Epithelial cell of proximal tubule (primary cell): ENCODE data around the gene MRPS18B. TPM values are rescaled to one million over a fixed set of nuclear protein-coding genes. Genes with fewer than 3 reads are reported as not detected.
A peak's percentile ranks its signal among the peaks of the same experiment; 100 is the strongest.

Source experiments
- DNase-seq: peaks from one replicate; pipeline ENCODE4 v3.0.0-alpha.2; 2011; ENCODE audit warnings: low read depth
- H3K4me3 ChIP-seq: 2 replicates; pipeline ENCODE4 v1.5.1; 2011; ENCODE audit warnings: low read depth, mild to moderate bottlenecking, low read length
- total RNA-seq: library from RNA; depleted of rRNA; stranded (reverse); fragments of >200 nt; gene quantifications from 2 replicates; pipeline ENCODE4 v1.2.3, GENCODE V29; 2015
- TF ChIP-seq, protein P1 (sequence below): conservative IDR thresholded peaks from 2 replicates; pipeline ENCODE4 v1.5.1; 2012; ENCODE audit warnings: low read depth, mild to moderate bottlenecking, low read length

MRPS18B gene
- total RNA-seq, 1 donor from 2014 or later: 65.8 TPM

DNA sequence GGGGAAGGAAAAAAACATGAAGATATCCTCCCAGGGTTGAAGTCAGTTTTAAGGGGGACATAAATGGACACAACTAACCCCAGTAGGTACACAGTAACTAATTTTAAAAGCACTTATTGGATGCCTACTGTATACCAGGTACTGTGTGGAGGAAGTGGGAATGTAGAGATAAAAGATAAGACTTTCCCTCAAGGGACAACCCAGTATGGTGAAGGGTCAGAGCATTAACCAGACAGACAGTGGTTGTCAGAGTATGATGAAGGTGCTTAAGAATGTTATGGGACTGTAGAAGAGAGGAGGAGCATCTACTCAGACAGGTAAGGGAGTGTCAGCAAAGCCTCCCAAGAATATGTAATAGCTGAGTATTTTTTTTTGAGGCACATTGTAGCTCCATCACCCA, 45.5 kb upstream of the MRPS18B start:
- peak overlapping the region; percentile 81 for H3K4me3 ChIP-seq
- DNase-seq: no peak
- TF ChIP-seq, protein P1, sequence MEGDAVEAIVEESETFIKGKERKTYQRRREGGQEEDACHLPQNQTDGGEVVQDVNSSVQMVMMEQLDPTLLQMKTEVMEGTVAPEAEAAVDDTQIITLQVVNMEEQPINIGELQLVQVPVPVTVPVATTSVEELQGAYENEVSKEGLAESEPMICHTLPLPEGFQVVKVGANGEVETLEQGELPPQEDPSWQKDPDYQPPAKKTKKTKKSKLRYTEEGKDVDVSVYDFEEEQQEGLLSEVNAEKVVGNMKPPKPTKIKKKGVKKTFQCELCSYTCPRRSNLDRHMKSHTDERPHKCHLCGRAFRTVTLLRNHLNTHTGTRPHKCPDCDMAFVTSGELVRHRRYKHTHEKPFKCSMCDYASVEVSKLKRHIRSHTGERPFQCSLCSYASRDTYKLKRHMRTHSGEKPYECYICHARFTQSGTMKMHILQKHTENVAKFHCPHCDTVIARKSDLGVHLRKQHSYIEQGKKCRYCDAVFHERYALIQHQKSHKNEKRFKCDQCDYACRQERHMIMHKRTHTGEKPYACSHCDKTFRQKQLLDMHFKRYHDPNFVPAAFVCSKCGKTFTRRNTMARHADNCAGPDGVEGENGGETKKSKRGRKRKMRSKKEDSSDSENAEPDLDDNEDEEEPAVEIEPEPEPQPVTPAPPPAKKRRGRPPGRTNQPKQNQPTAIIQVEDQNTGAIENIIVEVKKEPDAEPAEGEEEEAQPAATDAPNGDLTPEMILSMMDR: no peak

DNA sequence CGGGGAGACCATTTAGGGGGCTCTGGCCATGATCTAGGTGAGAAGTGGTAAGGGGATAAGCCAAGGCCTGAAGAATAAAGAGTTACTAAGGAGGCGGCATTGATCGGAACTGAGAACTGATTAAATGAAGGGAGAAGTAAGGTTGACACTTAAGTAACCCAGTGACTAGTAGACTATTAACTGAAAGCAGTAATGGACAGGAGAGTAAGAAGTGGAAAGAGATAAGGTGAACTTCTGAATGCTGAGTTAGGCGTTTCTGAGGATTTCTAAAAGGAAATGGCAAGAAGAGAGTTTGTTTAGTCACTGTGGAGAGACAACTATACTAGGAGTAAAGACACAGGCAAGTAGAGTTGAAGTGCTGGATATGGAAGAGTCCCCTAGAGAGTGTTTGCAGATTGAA, 44.5 kb upstream of the MRPS18B start:
- TF ChIP-seq, protein P1: no peak
- DNase-seq: no peak
- no peak overlapping the region for H3K4me3 ChIP-seq

DNA sequence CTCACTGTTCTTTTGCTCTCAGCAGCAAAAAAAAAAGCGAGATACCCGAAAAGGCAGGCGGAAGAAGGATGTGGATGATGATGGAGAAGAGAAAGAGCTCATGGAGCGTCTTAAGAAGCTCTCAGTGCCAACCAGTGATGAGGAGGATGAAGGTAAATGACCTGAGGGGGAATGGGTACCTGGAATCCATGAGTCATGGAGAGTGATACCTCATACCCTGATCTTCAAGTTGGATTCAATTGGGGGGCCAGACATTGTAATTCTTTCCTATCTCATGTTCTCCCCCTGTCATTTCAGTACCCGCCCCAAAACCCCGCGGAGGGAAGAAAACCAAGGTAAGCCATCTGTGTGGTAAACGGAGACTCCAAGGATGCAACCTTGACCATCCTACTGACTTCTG, 39.6 kb upstream of the MRPS18B start:
- DNase-seq: no peak
- no peak overlapping the region for H3K4me3 ChIP-seq
- TF ChIP-seq, protein P1: no peak

DNA sequence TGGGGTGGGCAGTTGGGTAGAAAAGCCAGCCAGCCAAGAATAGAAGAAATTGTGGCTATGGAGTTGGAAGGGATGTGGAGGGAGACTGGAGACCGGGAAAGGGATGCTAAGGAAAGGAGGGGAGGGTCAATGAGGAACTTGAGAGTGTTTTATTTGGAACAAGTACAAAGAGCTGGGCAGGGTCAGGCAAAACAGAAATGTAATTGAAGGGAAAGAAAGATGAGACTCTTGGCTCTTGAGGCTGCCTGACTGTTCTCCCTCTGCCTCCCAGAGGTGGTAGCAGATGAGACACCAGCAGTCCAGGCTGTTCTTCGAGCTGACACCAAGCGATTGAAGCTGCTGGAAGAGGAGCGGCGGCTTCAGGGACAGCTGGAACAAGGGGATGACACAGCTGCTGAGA, 33.7 kb upstream of the MRPS18B start:
- no peak for DNase-seq
- no peak overlapping the region for H3K4me3 ChIP-seq
- TF ChIP-seq, protein P1: no peak

DNA sequence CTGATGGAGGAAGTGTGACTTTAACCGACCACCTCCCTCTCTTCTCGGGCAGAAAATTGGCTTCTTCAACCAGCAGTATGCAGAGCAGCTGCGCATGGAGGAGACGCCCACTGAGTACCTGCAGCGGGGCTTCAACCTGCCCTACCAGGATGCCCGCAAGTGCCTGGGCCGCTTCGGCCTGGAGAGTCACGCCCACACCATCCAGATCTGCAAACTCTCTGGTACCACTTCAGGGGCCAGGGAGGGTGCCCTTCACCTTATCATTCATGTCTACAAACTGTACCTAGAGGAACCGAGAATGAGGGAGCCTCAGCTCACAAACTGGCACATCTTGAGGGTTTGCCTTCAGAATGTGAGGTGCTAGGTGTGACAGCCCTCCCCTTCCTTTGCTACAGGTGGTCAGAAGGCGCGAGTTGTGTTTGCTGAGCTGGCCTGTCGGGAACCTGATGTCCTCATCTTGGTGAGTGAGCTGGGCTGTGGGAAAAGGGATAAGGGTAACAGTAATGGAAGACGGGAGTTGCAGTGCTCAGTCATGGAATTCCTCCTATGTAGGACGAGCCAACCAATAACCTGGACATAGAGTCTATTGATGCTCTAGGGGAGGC, 27.8 kb upstream of the MRPS18B start:
- no peak overlapping the region for H3K4me3 ChIP-seq
- no peak for DNase-seq
- TF ChIP-seq, protein P1: no peak

DNA sequence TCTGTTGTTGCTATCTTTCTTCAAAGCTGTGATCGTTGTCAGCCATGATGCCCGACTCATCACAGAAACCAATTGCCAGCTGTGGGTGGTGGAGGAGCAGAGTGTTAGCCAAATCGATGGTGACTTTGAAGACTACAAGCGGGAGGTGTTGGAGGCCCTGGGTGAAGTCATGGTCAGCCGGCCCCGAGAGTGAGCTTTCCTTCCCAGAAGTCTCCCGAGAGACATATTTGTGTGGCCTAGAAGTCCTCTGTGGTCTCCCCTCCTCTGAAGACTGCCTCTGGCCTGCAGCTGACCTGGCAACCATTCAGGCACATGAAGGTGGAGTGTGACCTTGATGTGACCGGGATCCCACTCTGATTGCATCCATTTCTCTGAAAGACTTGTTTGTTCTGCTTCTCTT, 27.1 kb upstream of the MRPS18B start:
- H3K4me3 ChIP-seq: no peak overlapping the region
- DNase-seq: no peak
- TF ChIP-seq, protein P1: no peak

DNA sequence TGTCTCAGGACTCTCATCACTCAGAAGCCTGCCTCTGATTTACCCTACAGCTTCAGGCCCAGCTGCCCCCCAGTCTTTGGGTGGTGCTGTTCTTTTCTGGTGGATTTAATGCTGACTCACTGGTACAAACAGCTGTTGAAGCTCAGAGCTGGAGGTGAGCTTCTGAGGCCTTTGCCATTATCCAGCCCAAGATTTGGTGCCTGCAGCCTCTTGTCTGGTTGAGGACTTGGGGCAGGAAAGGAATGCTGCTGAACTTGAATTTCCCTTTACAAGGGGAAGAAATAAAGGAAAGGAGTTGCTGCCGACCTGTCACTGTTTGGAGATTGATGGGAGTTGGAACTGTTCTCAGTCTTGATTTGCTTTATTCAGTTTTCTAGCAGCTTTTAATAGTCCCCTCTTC, 26.6 kb upstream of the MRPS18B start:
- TF ChIP-seq, protein P1: no peak
- DNase-seq: no peak

More for the DNA sequence above, 26.6 kb upstream of the MRPS18B start:
- H3K4me3 ChIP-seq: no peak overlapping the region
